Endothelial cell of umbilical vein (primary cell): Measurements from ENCODE around the gene FAM98C.

Source experiments
- EZH2 ChIP-seq: IDR thresholded peaks from 2 replicates; pipeline ENCODE4 v1.6.1; 2012; ENCODE audit warnings: borderline replicate concordance, low read depth, mild to moderate bottlenecking, moderate library complexity, low read length, inconsistent platforms; ENCODE audit not compliant: severe bottlenecking
- POLR2A ChIP-seq: IDR thresholded peaks from 2 replicates; pipeline ENCODE4 v1.6.1; 2012; ENCODE audit warnings: low read depth, mild to moderate bottlenecking, control low read depth, low read length
- TF ChIP-seq, protein P1 (sequence below), 2 donors: IDR thresholded peaks; 1 replicate in 1 of 2; 2 replicates in 1 of 2; pipeline ENCODE4 v1.5.1; 2011; ENCODE audit warnings: low read length in 2 of 2, mild to moderate bottlenecking in 2 of 2, moderate library complexity in 2 of 2, control low read depth in 1 of 2, inconsistent platforms in 1 of 2, low read depth in 1 of 2; ENCODE audit not compliant: insufficient read depth in 1 of 2; ENCODE audit errors: extremely low read depth in 1 of 2

DNA sequence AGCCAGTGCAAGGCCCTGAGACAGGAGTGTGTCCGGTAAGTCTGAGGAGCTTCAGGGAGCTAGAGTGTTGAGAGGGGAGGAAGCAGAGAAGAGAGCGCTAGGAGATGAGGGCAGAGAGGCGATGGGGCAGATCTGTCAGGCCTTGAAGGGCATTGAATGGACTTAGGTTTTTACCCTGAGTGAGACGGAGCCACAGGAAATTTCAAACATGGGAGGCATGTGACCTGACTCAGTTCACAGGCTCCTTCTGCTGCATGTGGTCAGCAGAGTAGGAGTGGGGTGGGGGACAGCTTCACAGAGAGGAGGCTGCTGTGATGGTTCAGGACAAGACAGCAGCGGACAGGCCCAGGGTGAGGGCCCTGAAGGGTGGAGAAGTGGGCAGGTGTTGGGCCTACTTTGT lies 2.5 kb upstream of the FAM98C start:
- TF ChIP-seq, protein P1, sequence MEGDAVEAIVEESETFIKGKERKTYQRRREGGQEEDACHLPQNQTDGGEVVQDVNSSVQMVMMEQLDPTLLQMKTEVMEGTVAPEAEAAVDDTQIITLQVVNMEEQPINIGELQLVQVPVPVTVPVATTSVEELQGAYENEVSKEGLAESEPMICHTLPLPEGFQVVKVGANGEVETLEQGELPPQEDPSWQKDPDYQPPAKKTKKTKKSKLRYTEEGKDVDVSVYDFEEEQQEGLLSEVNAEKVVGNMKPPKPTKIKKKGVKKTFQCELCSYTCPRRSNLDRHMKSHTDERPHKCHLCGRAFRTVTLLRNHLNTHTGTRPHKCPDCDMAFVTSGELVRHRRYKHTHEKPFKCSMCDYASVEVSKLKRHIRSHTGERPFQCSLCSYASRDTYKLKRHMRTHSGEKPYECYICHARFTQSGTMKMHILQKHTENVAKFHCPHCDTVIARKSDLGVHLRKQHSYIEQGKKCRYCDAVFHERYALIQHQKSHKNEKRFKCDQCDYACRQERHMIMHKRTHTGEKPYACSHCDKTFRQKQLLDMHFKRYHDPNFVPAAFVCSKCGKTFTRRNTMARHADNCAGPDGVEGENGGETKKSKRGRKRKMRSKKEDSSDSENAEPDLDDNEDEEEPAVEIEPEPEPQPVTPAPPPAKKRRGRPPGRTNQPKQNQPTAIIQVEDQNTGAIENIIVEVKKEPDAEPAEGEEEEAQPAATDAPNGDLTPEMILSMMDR (IDR thresholded peaks at IDR 0.05; ENCODE audit: extremely low read depth in 1 of 2, insufficient read depth in 1 of 2, low read depth in 1 of 2, low read length in 2 of 2): no peak
- TF ChIP-seq EZH2: no peak
- TF ChIP-seq POLR2A: no peak
